ENCODE data around the gene ASCC1.

DNA sequence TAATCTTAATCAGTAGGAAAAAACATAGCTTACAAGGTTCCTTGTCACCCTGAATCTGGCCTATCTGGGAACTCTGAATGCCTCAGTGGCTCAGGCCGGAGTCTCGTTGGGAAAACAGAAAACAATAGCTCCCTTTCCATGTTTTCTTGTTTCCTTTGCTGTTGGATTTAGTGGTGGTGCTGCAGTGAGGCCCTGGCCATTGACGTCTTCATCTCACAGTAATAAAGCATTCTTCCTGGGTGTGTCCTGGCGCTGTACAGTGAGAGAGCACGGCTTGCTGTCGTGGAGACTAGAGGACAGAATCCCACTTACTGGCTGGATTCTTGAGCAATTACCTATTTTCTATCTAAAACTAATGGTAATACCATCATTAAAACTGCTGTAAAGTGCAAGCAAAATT is 126.5 kb downstream of the ASCC1 start:
- TF ChIP-seq, protein P1, sequence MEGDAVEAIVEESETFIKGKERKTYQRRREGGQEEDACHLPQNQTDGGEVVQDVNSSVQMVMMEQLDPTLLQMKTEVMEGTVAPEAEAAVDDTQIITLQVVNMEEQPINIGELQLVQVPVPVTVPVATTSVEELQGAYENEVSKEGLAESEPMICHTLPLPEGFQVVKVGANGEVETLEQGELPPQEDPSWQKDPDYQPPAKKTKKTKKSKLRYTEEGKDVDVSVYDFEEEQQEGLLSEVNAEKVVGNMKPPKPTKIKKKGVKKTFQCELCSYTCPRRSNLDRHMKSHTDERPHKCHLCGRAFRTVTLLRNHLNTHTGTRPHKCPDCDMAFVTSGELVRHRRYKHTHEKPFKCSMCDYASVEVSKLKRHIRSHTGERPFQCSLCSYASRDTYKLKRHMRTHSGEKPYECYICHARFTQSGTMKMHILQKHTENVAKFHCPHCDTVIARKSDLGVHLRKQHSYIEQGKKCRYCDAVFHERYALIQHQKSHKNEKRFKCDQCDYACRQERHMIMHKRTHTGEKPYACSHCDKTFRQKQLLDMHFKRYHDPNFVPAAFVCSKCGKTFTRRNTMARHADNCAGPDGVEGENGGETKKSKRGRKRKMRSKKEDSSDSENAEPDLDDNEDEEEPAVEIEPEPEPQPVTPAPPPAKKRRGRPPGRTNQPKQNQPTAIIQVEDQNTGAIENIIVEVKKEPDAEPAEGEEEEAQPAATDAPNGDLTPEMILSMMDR (IDR thresholded peaks at IDR 0.05): no peak
- no peak for TF ChIP-seq POLR2AphosphoS5 (IDR thresholded peaks at IDR 0.05)

Measured in stomach (tissue), 4 donors.